Suprapubic skin (tissue), 4 donors: ENCODE measurements around the gene SSC5D. TPM values are rescaled to one million over a fixed set of nuclear protein-coding genes. Genes with fewer than 3 reads are reported as not detected.
"Not testable (repeated sequence)": the region's sequence is repeated elsewhere in the genome, so short reads cannot be mapped to it uniquely, and the experiment has no call there.

Experiments used
- DNase-seq, 2 donors: peaks; one replicate each; pipeline ENCODE4 v3.0.0-alpha.2; 2019; ENCODE audit warnings: low spot score in 2 of 2
- H3K27ac ChIP-seq: fragments of 200-600 bp; sonication (generic); one replicate; pipeline ENCODE4 v1.5.1; 2019
- H3K27me3 ChIP-seq: fragments of 200-600 bp; sonication (generic); one replicate; pipeline ENCODE4 v1.5.1; 2019
- H3K36me3 ChIP-seq: fragments of 200-600 bp; sonication (generic); one replicate; pipeline ENCODE4 v1.5.1; 2019
- H3K4me1 ChIP-seq: fragments of 200-600 bp; sonication (generic); one replicate; pipeline ENCODE4 v1.5.1; 2019
- H3K4me3 ChIP-seq: fragments of 200-600 bp; sonication (generic); one replicate; pipeline ENCODE4 v1.5.1; 2019; ENCODE audit warnings: mild to moderate bottlenecking
- H3K9me3 ChIP-seq: fragments of 200-600 bp; sonication (generic); one replicate; pipeline ENCODE4 v1.5.1; 2019
- EP300 ChIP-seq: sonication (generic); formaldehyde crosslinking; IDR thresholded peaks from one replicate; pipeline ENCODE4 v1.6.1; 2017; ENCODE audit warnings: antibody characterized with exemption
- POLR2A ChIP-seq, 2 donors: fragments of 450-650 bp; IDR thresholded peaks; one replicate each; pipeline ENCODE4 v1.6.1; 2017; ENCODE audit warnings: antibody characterized with exemption in 2 of 2, mild to moderate bottlenecking in 2 of 2, moderate library complexity in 2 of 2
- POLR2AphosphoS5 ChIP-seq, 3 donors: sonication (generic); formaldehyde crosslinking; IDR thresholded peaks; one replicate each; pipeline ENCODE4 v1.6.1; 2017; ENCODE audit warnings: antibody characterized with exemption in 3 of 3
- WGBS: methylation state at CpG from one replicate; pipeline ENCODE4 v1.1.5; 2018; 5-methylcytosine and 5-hydroxymethylcytosine counted together
- total RNA-seq, 4 donors: library from RNA; depleted of rRNA; stranded (reverse); fragments of >200 nt; gene quantifications; one replicate each; pipeline ENCODE4 v1.1.0, GENCODE V29; 2016
- TF ChIP-seq, protein P1 (sequence below), 2 donors: fragments of 200-600 bp in 1 of 2; fragments of 450-650 bp in 1 of 2; sonication (generic) in 1 of 2; IDR thresholded peaks; one replicate each; pipeline ENCODE4 v1.5.1; 2016 to 2019; ENCODE audit warnings: antibody characterized with exemption in 2 of 2, mild to moderate bottlenecking in 1 of 2, moderate library complexity in 1 of 2

Gene SSC5D
- total RNA-seq, 4 donors from 2014 or later: 0.57 to 2.1 (median 1.0) TPM

DNA sequence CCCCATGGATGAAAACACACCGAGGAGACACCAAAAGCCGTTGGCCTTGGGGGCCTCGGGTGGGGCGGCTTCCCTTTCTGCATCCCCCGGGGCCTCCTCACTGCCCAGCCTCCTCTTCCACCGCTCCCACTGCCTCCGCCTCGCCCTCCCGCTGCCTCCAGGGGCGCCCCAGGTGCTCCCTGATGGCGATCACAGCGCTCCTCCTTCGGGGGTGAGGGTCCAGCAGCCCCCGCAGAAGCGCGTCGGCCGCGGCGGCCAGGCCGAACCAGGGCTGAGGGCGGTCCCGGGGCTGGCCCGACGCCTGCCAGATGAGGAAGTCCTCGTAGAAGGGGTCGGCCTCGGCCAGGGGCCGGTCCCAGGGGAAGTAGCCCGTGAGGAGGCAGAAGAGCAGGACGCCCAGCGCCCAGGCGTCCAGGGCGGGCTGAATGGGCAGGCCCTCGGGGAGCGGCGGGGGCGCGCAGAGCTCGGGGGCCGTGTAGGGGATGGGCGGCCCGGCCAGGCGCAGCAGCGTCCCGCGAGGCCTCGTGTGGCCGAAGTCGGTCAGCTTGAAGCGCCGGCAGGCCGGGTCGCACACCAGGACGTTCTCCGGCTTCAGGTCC, 41.5 kb downstream of the SSC5D start:
- peaks cover 17% of the 10 kb centered on the region for H3K27me3 ChIP-seq
- H3K27ac ChIP-seq: no peak overlapping the region
- no peaks in the 10 kb centered on the region for H3K36me3 ChIP-seq
- TF ChIP-seq POLR2A (IDR thresholded peaks at IDR 0.05): no peak
- TF ChIP-seq, protein P1, sequence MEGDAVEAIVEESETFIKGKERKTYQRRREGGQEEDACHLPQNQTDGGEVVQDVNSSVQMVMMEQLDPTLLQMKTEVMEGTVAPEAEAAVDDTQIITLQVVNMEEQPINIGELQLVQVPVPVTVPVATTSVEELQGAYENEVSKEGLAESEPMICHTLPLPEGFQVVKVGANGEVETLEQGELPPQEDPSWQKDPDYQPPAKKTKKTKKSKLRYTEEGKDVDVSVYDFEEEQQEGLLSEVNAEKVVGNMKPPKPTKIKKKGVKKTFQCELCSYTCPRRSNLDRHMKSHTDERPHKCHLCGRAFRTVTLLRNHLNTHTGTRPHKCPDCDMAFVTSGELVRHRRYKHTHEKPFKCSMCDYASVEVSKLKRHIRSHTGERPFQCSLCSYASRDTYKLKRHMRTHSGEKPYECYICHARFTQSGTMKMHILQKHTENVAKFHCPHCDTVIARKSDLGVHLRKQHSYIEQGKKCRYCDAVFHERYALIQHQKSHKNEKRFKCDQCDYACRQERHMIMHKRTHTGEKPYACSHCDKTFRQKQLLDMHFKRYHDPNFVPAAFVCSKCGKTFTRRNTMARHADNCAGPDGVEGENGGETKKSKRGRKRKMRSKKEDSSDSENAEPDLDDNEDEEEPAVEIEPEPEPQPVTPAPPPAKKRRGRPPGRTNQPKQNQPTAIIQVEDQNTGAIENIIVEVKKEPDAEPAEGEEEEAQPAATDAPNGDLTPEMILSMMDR (IDR thresholded peaks at IDR 0.05): no peak
- no peak for TF ChIP-seq POLR2AphosphoS5 (IDR thresholded peaks at IDR 0.05)
- no peak for TF ChIP-seq EP300
- DNase-seq: no peak
- H3K4me3 ChIP-seq: no peak overlapping the region
- peaks cover 12% of the 10 kb centered on the region for H3K4me1 ChIP-seq
- WGBS: 93% methylated on average over 37 of the region's 56 CpGs
- no peaks in the 10 kb centered on the region for H3K9me3 ChIP-seq

DNA sequence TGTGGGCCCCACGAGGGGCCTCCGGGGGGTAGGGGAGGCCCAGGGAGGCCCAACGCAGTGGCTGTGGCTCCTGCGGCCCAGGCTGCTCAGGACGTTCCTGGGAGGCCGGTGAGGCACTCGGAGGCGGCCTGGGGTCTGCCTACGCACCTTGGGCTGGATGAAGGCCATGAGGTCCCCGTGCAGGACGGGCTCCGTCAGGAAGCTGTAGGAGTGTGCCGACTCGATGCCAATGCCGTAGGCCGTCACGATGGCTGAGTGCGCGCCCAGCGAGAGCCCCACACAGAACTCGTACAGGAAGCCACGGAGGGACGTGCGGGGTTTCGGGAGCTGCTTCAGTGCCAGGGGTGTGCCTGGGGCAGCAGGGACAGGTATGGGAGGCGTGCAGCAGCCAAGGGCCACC, 42.8 kb downstream of the SSC5D start:
- Histone ChIP-seq H3K27ac (no peak overlapping the region), H3K4me3 (no peak overlapping the region), H3K27me3 (peaks cover 12% of the 10 kb centered on the region), H3K9me3 (no peaks in the 10 kb centered on the region), H3K4me1 (peaks cover 7% of the 10 kb centered on the region), H3K36me3 (no peaks in the 10 kb centered on the region)
- no peak for TF ChIP-seq POLR2A (IDR thresholded peaks at IDR 0.05)
- TF ChIP-seq, protein P1 (IDR thresholded peaks at IDR 0.05): no peak
- no peak for TF ChIP-seq POLR2AphosphoS5 (IDR thresholded peaks at IDR 0.05)
- TF ChIP-seq EP300: no peak
- no peak for DNase-seq
- 89% methylated on average over 17 of the region's 26 CpGs for WGBS

DNA sequence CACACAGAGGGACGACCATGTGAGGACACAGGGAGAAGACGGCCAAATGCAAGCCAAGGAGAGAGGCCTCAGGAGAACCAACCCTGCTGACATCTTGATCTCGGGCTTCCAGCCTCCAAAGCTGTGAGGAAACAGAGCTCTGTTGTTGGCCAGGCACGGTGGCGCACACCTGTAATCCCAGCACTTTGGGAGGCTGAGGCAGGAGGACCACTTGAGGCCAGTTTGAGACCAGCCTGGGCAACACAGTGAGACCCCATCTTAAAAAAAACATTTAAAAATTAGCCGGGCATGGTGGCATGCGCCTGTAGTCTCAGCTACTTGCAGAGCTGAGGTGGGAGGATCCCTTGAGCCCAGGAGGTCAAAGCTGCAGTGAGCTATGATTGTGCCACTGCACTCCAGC, 46.0 kb downstream of the SSC5D start:
- H3K27ac ChIP-seq, H3K4me3 ChIP-seq, H3K9me3 ChIP-seq, H3K36me3 ChIP-seq, H3K4me1 ChIP-seq, DNase-seq: not testable (repeated sequence)
- H3K27me3 ChIP-seq: peaks cover 11% of the 10 kb centered on the region
- 94% methylated on average over 7 of the region's 7 CpGs for WGBS

DNA sequence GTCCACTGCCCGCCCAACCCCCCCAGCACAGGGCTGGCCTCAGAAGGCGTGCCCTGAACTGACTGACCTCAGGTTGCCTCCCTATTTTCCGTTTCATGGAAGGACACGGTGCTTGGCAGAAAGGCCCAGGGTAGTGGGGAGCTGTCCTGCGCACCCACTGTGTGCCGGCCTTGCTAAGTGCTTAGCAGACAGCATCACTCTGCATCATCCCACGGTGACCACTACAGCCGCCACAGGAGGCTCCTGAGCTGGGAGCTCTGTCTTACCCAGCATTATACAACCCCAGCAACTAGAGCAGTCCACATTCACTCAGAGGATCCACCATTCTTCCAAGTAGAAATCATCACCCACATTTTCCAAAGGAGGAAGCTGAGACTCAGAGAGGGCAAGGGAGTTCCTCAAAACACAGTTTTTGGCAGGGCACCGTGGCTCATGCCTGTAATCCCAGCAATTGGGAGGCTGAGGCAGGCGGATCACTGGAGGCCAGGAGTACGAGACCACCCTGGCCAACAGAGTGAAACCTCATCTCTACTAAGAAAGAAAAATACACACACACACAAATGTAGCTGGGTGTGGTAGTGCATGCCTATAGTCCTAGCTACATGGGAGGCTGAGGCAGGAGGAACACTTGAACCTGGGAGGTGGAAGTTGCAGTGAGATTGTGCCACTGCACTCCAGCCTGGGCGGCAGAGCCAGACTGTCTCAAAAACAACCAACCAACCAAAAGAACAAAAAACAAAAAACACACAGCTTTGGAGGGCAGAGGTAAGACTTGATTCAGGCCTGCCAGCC, 47.1 kb downstream of the SSC5D start:
- no peak for DNase-seq
- TF ChIP-seq, protein P1 (IDR thresholded peaks at IDR 0.05): no peak
- TF ChIP-seq POLR2AphosphoS5 (IDR thresholded peaks at IDR 0.05): no peak
- no peak for TF ChIP-seq POLR2A (IDR thresholded peaks at IDR 0.05)
- no peak for TF ChIP-seq EP300
- no peak overlapping the region for H3K27ac ChIP-seq
- no peak overlapping the region for H3K4me3 ChIP-seq
- no peaks in the 10 kb centered on the region for H3K36me3 ChIP-seq
- WGBS: 79% methylated on average over 9 of the region's 12 CpGs
- H3K27me3 ChIP-seq: peaks cover 14% of the 10 kb centered on the region
- no peaks in the 10 kb centered on the region for H3K9me3 ChIP-seq
- no peaks in the 10 kb centered on the region for H3K4me1 ChIP-seq

DNA sequence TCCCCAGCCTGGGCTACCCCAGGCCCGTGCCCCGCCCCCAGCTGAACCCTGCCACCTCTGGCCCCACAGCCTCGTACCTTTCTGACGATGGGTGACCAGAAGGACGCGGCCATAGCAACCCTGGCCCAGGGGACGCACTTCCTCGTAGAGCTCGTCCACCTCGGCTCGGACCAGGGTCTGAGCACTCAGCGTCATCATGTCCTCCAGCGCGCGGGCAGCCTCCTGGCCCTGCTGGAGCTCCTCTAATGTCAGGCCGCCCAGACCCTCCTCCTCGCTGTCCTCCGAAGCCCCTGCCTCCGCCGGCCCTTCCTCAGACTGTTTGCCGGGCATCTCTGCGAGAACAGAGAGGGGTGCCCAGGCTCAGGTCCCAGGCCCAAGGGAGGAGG, 47.7 kb downstream of the SSC5D start:
- Histone ChIP-seq H3K36me3 (no peaks in the 10 kb centered on the region), H3K27me3 (peaks cover 17% of the 10 kb centered on the region), H3K4me1 (no peaks in the 10 kb centered on the region), H3K9me3 (no peaks in the 10 kb centered on the region), H3K27ac (no peak overlapping the region), H3K4me3 (no peak overlapping the region)
- TF ChIP-seq POLR2A (IDR thresholded peaks at IDR 0.05): no peak
- TF ChIP-seq, protein P1 (IDR thresholded peaks at IDR 0.05): no peak
- no peak for TF ChIP-seq POLR2AphosphoS5 (IDR thresholded peaks at IDR 0.05)
- TF ChIP-seq EP300: no peak
- DNase-seq: no peak
- 83% methylated on average over 11 of the region's 22 CpGs for WGBS
